ENCODE data around the gene CCDC91.

DNA sequence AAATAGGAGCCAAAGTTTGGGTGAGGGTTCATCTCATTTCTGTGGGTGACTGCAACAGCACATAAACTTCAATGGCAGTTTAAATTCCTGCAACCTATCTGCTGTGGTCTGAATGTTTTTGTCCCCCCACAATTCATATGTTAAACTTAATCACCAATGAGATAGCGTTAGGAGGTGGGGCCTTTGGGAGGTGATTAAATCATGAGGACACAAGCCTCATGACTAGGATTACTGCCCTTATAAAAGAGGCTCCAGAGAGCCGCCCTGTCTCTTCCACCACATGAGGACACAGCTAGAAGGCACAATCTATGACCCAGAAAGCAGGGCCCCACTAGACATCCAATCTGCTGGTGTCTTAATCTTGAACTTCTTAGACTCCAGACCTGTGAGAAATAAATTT lies 3.8 kb upstream of the CCDC91 start:
- TF ChIP-seq, protein P1, sequence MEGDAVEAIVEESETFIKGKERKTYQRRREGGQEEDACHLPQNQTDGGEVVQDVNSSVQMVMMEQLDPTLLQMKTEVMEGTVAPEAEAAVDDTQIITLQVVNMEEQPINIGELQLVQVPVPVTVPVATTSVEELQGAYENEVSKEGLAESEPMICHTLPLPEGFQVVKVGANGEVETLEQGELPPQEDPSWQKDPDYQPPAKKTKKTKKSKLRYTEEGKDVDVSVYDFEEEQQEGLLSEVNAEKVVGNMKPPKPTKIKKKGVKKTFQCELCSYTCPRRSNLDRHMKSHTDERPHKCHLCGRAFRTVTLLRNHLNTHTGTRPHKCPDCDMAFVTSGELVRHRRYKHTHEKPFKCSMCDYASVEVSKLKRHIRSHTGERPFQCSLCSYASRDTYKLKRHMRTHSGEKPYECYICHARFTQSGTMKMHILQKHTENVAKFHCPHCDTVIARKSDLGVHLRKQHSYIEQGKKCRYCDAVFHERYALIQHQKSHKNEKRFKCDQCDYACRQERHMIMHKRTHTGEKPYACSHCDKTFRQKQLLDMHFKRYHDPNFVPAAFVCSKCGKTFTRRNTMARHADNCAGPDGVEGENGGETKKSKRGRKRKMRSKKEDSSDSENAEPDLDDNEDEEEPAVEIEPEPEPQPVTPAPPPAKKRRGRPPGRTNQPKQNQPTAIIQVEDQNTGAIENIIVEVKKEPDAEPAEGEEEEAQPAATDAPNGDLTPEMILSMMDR (IDR thresholded peaks at IDR 0.05): no peak
- TF ChIP-seq POLR2A (IDR thresholded peaks at IDR 0.05): no peak

Data from Peyer's patch (tissue), 4 donors.